OCI-LY3 (cell line): ENCODE results near the gene CCDC167.
"Not testable (repeated sequence)": the region's sequence is repeated elsewhere in the genome, so short reads cannot be mapped to it uniquely, and the experiment has no call there.

Source experiments
- H2AFZ ChIP-seq: fragments of 200-600, 300-600 bp; shearing (Covaris generic); 2 replicates; pipeline ENCODE4 v1.6.0; 2014; ENCODE audit warnings: antibody characterized with exemption, low read depth, low read length
- H3K27ac ChIP-seq: fragments of 200-600, 300-600 bp; sonication (generic); 2 replicates; pipeline ENCODE4 v1.5.1; 2014; ENCODE audit warnings: mild to moderate bottlenecking, low read length, moderate library complexity, mixed read lengths
- H3K27me3 ChIP-seq: fragments of 200-600, 300-600 bp; sonication (generic); 2 replicates; pipeline ENCODE4 v1.6.1; 2014; ENCODE audit warnings: low read depth, low read length, mixed read lengths
- H3K36me3 ChIP-seq: fragments of 200-600, 300-600 bp; sonication (generic); replicated peaks from 2 replicates; pipeline ENCODE3; 2014; ENCODE audit warnings: low read depth, low read length, mixed read lengths
- H3K4me1 ChIP-seq: fragments of 300-600, 200-600 bp; sonication (generic); 2 replicates; pipeline ENCODE4 v1.6.1; 2014; ENCODE audit warnings: low read length, mixed read lengths
- H3K4me2 ChIP-seq: fragments of 200-600, 300-600 bp; sonication (generic); 2 replicates; pipeline ENCODE4 v1.6.1; 2014; ENCODE audit warnings: low read length, mixed read lengths
- H3K4me3 ChIP-seq: fragments of 300-600, 200-600 bp; sonication (generic); 2 replicates; pipeline ENCODE4 v1.5.1; 2014; ENCODE audit warnings: antibody characterized with exemption, mild to moderate bottlenecking, low read length, moderate library complexity
- H3K79me2 ChIP-seq: fragments of 300-600, 200-600 bp; shearing (Covaris generic); 2 replicates; pipeline ENCODE4 v1.6.1; 2014; ENCODE audit warnings: mild to moderate bottlenecking, low read length, mixed read lengths
- H3K9ac ChIP-seq: fragments of 300-600, 200-600 bp; shearing (Covaris generic); 2 replicates; pipeline ENCODE4 v1.6.0; 2014; ENCODE audit warnings: mild to moderate bottlenecking, low read length, moderate library complexity
- H3K9me3 ChIP-seq: fragments of 200-600, 300-600 bp; shearing (Covaris generic); 2 replicates; pipeline ENCODE4 v1.6.1; 2014; ENCODE audit warnings: low read length, mixed read lengths; ENCODE audit not compliant: insufficient read depth
- H4K20me1 ChIP-seq: fragments of 200-600, 300-600 bp; sonication (generic); 2 replicates; pipeline ENCODE4 v1.6.1; 2016; ENCODE audit warnings: low read length, mixed read lengths; ENCODE audit not compliant: insufficient read depth
- EZH2phosphoT487 ChIP-seq: fragments of 200-600 bp; shearing (Covaris generic); IDR thresholded peaks from 2 replicates; pipeline ENCODE4 v1.6.1; 2018; ENCODE audit warnings: antibody characterized with exemption, mixed run types, low read depth
- TF ChIP-seq, protein P1 (sequence below): fragments of 200-600, 300-600 bp; sonication (generic); IDR thresholded peaks from 2 replicates; pipeline ENCODE4 v1.5.1; 2014; ENCODE audit warnings: antibody characterized with exemption, low read length, low read depth

Gene CCDC167

DNA sequence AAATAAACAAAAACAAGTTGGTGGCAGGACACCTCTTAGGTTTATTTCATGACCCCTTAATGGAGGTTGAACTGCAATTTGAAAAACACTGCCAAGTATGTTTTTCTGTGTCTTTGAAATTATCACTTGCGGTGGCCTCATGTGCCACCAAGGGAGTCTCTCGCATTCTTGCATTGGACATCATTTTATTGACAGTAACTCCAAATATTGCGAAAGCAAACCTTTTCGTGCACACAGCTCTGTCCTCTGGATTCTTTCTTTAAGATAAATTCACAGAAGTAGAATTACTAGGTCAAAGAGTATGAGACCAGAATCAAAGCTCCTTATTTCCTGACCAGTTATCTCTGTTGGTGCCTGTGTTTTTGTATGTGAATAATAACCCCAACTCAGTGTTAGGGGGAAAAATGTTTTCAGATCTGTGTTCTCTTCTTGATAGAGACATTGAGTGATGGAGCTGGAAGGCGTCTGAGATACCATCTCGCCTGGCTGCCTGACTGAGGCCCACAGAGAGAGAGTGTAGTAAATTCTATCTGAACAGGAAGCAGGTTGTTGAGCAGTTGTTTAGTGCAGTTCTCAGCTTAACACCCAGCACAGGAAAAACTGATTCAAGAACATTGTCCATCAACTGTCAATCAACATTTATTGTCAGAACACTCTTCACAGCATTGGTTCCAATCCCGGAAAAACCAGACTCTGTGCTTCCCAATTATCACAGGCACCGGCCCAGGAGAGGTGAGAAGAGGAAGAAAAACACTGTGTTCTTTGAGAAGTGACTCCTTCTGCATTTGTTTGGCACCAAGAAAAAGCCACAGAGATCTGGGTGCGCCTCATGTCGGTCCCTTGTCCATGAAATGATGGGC, 2.2 kb upstream of the CCDC167 start:
- no peak overlapping the region for H3K27ac ChIP-seq
- no peaks in the 10 kb centered on the region for H3K27me3 ChIP-seq
- peaks cover 22% of the 10 kb centered on the region for H3K79me2 ChIP-seq
- peaks cover 11% of the 10 kb centered on the region for H3K4me1 ChIP-seq
- H2AFZ ChIP-seq = no peak overlapping the region
- H3K4me2 ChIP-seq = no peak overlapping the region
- no peaks in the 10 kb centered on the region for H3K9me3 ChIP-seq
- H3K36me3 ChIP-seq = no peaks in the 10 kb centered on the region
- no peak overlapping the region for H3K9ac ChIP-seq
- no peaks in the 10 kb centered on the region for H4K20me1 ChIP-seq
- H3K4me3 ChIP-seq = no peak overlapping the region
- no peak for TF ChIP-seq EZH2phosphoT487
- TF ChIP-seq, protein P1, sequence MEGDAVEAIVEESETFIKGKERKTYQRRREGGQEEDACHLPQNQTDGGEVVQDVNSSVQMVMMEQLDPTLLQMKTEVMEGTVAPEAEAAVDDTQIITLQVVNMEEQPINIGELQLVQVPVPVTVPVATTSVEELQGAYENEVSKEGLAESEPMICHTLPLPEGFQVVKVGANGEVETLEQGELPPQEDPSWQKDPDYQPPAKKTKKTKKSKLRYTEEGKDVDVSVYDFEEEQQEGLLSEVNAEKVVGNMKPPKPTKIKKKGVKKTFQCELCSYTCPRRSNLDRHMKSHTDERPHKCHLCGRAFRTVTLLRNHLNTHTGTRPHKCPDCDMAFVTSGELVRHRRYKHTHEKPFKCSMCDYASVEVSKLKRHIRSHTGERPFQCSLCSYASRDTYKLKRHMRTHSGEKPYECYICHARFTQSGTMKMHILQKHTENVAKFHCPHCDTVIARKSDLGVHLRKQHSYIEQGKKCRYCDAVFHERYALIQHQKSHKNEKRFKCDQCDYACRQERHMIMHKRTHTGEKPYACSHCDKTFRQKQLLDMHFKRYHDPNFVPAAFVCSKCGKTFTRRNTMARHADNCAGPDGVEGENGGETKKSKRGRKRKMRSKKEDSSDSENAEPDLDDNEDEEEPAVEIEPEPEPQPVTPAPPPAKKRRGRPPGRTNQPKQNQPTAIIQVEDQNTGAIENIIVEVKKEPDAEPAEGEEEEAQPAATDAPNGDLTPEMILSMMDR = no peak

DNA sequence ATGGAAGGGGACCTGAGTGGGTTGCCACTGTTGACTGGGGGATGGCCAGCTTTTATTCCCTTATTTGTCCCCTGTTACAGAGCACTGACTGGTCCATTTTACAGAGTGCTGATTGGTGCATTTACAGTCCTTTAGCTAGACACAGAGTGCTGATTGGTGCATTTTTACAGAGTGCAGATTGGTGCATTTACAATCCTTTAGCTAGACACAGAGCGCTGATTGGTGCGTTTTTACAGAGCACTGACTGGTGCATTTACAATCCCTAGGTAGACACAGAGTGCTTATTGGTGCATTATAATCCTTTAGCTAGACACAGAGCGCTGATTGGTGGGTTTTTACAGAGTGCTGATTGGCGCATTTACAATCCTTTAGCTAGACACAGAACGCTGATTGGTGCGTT, 1.2 kb upstream of the CCDC167 start:
- not testable (repeated sequence) for H3K9me3 ChIP-seq, H3K4me3 ChIP-seq, H3K9ac ChIP-seq, H3K27ac ChIP-seq, H4K20me1 ChIP-seq, H3K4me2 ChIP-seq, H3K27me3 ChIP-seq, H3K36me3 ChIP-seq, H2AFZ ChIP-seq
- H3K79me2 ChIP-seq = peaks cover 27% of the 10 kb centered on the region
- H3K4me1 ChIP-seq = peaks cover 11% of the 10 kb centered on the region

DNA sequence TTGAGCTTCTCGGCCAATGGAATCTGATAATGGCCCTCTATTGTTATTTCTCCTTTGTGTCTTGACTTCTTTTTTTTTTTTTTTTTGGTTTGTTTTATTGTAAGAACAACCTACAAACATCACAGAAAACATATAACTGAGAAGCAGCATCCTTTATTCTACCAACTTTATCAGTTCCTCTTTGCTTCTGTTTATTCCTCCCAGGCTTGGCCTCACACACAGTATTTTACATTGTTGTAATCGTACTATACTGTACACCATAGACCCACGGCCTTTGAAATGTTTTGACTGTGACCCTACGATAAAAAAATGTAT, 558 bp upstream of the CCDC167 start:
- Histone ChIP-seq H3K4me2 (peak overlapping the region; percentile 71), H3K79me2 (peaks cover 32% of the 10 kb centered on the region), H3K36me3 (peaks cover 3% of the 10 kb centered on the region), H2AFZ (peak overlapping the region; percentile 96), H3K9me3 (no peaks in the 10 kb centered on the region), H3K27me3 (no peaks in the 10 kb centered on the region), H3K4me3 (peak overlapping the region; percentile 82), H3K9ac (peak overlapping the region; percentile 60), H3K27ac (no peak overlapping the region), H4K20me1 (no peaks in the 10 kb centered on the region), H3K4me1 (peaks cover 11% of the 10 kb centered on the region)
- TF ChIP-seq, protein P1 = no peak
- TF ChIP-seq EZH2phosphoT487 = no peak

DNA sequence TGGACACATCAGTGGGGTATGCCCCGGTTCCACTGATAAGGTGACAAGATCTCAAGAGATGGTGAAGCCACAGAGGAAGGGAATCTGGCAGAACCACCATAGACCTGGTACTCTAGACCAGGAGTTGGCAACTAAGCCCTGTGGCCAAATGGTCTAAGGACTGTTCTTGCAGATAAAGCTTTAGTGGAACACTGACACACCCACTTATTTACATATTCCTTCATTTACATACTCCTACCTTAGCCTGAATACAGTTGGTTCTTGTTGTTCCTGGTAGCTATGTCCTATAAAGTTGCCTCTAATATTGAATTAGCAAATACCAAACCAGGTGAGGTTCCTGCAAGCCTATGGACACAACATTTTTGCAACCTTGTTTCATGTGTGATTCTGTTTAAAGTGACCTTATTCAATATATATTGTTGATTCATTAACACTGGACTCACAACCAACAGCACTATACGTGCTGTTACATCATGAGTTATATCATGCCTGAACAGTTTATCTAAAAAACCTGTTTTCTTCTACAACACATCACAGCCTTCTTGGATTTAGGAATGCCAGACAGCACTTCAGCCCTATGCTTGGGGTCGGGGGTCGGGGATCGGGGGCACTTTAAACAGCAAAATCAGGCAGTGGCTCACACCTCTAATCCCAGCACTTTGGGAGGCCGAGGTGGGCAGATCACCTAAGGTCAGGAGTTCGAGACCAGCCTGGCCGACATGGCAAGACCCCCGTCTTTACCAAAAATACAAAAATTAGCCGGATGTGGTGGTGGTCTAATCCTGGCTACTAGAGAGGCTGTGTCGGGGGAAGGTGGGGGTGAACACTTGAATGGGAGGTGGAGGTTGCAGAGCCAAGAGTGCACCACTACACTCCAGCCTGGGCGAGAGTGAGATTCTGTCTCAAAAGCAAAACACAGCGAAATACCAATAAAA, 2.5 kb downstream of the CCDC167 start:
- H3K4me2 ChIP-seq = no peak overlapping the region
- H3K36me3 ChIP-seq = peaks cover 3% of the 10 kb centered on the region
- 0 out of 2 replicates have a peak, but pooled peaks cover 3% of the 10 kb centered on the region for H4K20me1 ChIP-seq
- peaks cover 11% of the 10 kb centered on the region for H3K4me1 ChIP-seq
- TF ChIP-seq EZH2phosphoT487 = no peak
- TF ChIP-seq, protein P1 = no peak
- no peak overlapping the region for H3K27ac ChIP-seq
- no peak overlapping the region for H3K9ac ChIP-seq
- H3K9me3 ChIP-seq = no peaks in the 10 kb centered on the region
- H3K4me3 ChIP-seq = no peak overlapping the region
- H3K27me3 ChIP-seq = no peaks in the 10 kb centered on the region
- peaks cover 41% of the 10 kb centered on the region for H3K79me2 ChIP-seq
- H2AFZ ChIP-seq = no peak overlapping the region
